ENCODE results near the gene CRMP1.

Gene CRMP1

GRCh38 chr4:5798946-5799345 lies 93.9 kb downstream of the CRMP1 start:
- Histone ChIP-seq H3K27me3 (ENCODE audit: insufficient read depth, low read length, poor library complexity, severe bottlenecking) (no peaks in the 10 kb centered on the region), H3K9me2 (replicated peaks; ENCODE audit: low read depth, low read length) (no peaks in the 10 kb centered on the region), H3K9me3 (ENCODE audit: insufficient read depth, low read depth, low read length) (no peaks in the 10 kb centered on the region; the same call in 1 of the 2 replicates), H2AFZ (ENCODE audit: low read length) (no peak overlapping the region), H3K36me3 (ENCODE audit: insufficient read depth, low read length) (no peaks in the 10 kb centered on the region), H3K4me1 (ENCODE audit: insufficient read depth, low read length, poor library complexity, severe bottlenecking) (no peaks in the 10 kb centered on the region), H3K9ac (ENCODE audit: low read depth, low read length, poor library complexity, severe bottlenecking) (no peak overlapping the region), H3K79me2 (ENCODE audit: insufficient read depth, low read length) (no peaks in the 10 kb centered on the region), H3K4me3 (ENCODE audit: low read length, poor library complexity, severe bottlenecking) (no peak overlapping the region), H4K20me1 (ENCODE audit: insufficient read depth, low read length, poor library complexity, severe bottlenecking) (no peaks in the 10 kb centered on the region), H3K4me2 (ENCODE audit: low read depth, low read length, poor library complexity, severe bottlenecking) (no peak overlapping the region), H3F3A (ENCODE audit: low read depth) (no peaks in the 10 kb centered on the region)
- TF ChIP-seq CTCF (conservative IDR thresholded peaks at IDR 0.05; ENCODE audit: low read length): no peak

GRCh38 chr4:5798462-5798861 lies 94.4 kb downstream of the CRMP1 start:
- H3K9me2 ChIP-seq (replicated peaks; ENCODE audit: low read depth, low read length): no peaks in the 10 kb centered on the region
- no peak overlapping the region for H2AFZ ChIP-seq (ENCODE audit: low read length)
- H3F3A ChIP-seq (ENCODE audit: low read depth): no peaks in the 10 kb centered on the region
- TF ChIP-seq EZH2phosphoT487 (IDR thresholded peaks at IDR 0.05; ENCODE audit: borderline replicate concordance): no peak
- no peak for TF ChIP-seq CTCF (conservative IDR thresholded peaks at IDR 0.05; ENCODE audit: low read length)
- no peaks in the 10 kb centered on the region for H4K20me1 ChIP-seq (ENCODE audit: insufficient read depth, low read length, poor library complexity, severe bottlenecking)
- no peaks in the 10 kb centered on the region for H3K36me3 ChIP-seq (ENCODE audit: insufficient read depth, low read length)
- H3K9me3 ChIP-seq (ENCODE audit: insufficient read depth, low read depth, low read length): no peaks in the 10 kb centered on the region; the same call in 1 of the 2 replicates
- no peak overlapping the region for H3K4me2 ChIP-seq (ENCODE audit: low read depth, low read length, poor library complexity, severe bottlenecking)
- H3K79me2 ChIP-seq (ENCODE audit: insufficient read depth, low read length): no peaks in the 10 kb centered on the region
- no peak overlapping the region for H3K9ac ChIP-seq (ENCODE audit: low read depth, low read length, poor library complexity, severe bottlenecking)
- no peak overlapping the region for H3K4me3 ChIP-seq (ENCODE audit: low read length, poor library complexity, severe bottlenecking)
- H3K4me1 ChIP-seq (ENCODE audit: insufficient read depth, low read length, poor library complexity, severe bottlenecking): no peaks in the 10 kb centered on the region
- no peaks in the 10 kb centered on the region for H3K27me3 ChIP-seq (ENCODE audit: insufficient read depth, low read length, poor library complexity, severe bottlenecking)

- H4K20me1 ChIP-seq (ENCODE audit: insufficient read depth, low read length, poor library complexity, severe bottlenecking): no peaks in the 10 kb centered on the region
- no peaks in the 10 kb centered on the region for H3F3A ChIP-seq (ENCODE audit: low read depth)
- H3K9ac ChIP-seq (ENCODE audit: low read depth, low read length, poor library complexity, severe bottlenecking): no peak overlapping the region
- H3K4me2 ChIP-seq (ENCODE audit: low read depth, low read length, poor library complexity, severe bottlenecking): no peak overlapping the region
- no peaks in the 10 kb centered on the region; the same call in 1 of the 2 replicates for H3K9me3 ChIP-seq (ENCODE audit: insufficient read depth, low read depth, low read length)
- H3K9me2 ChIP-seq (replicated peaks; ENCODE audit: low read depth, low read length): no peaks in the 10 kb centered on the region
- H3K4me3 ChIP-seq (ENCODE audit: low read length, poor library complexity, severe bottlenecking): no peak overlapping the region
- H2AFZ ChIP-seq (ENCODE audit: low read length): no peak overlapping the region
- TF ChIP-seq EZH2phosphoT487 (IDR thresholded peaks at IDR 0.05; ENCODE audit: borderline replicate concordance): no peak
- no peak for TF ChIP-seq CTCF (conservative IDR thresholded peaks at IDR 0.05; ENCODE audit: low read length)
- no peaks in the 10 kb centered on the region for H3K27me3 ChIP-seq (ENCODE audit: insufficient read depth, low read length, poor library complexity, severe bottlenecking)
- H3K4me1 ChIP-seq (ENCODE audit: insufficient read depth, low read length, poor library complexity, severe bottlenecking): no peaks in the 10 kb centered on the region
- H3K79me2 ChIP-seq (ENCODE audit: insufficient read depth, low read length): no peaks in the 10 kb centered on the region
- H3K36me3 ChIP-seq (ENCODE audit: insufficient read depth, low read length): no peaks in the 10 kb centered on the region
These were observed 95.0 kb downstream of the CRMP1 start for GRCh38 chr4:5797866-5798265.

Measured in Loucy (cell line).